Colonic mucosa (tissue), 4 donors: Measurements from ENCODE around the gene EVL. TPM values are rescaled to one million over a fixed set of nuclear protein-coding genes. Genes with fewer than 3 reads are reported as not detected.

Source experiments
- DNase-seq: peaks from one replicate; pipeline ENCODE4 v3.0.0-alpha.2; 2020
- H3K27ac ChIP-seq: fragments of 200-600 bp; one replicate; pipeline ENCODE4 v1.8.0; 2021
- H3K27me3 ChIP-seq: fragments of 200-600 bp; one replicate; pipeline ENCODE4 v1.8.0; 2021
- H3K36me3 ChIP-seq: fragments of 200-600 bp; one replicate; pipeline ENCODE4 v1.8.0; 2021
- H3K4me1 ChIP-seq: fragments of 200-600 bp; one replicate; pipeline ENCODE4 v1.8.0; 2021; ENCODE audit warnings: mild to moderate bottlenecking
- H3K4me3 ChIP-seq: fragments of 200-600 bp; one replicate; pipeline ENCODE4 v1.8.0; 2021
- H3K9ac ChIP-seq, 2 donors: one replicate each; pipeline ENCODE4 v1.7.0; 2013; ENCODE audit warnings: control low read depth in 2 of 2, low read depth in 2 of 2, low read length in 2 of 2
- H3K9me3 ChIP-seq: fragments of 200-600 bp; one replicate; pipeline ENCODE4 v1.8.0; 2021
- CTCF ChIP-seq: fragments of 200-600 bp; IDR thresholded peaks from one replicate; pipeline ENCODE4 v1.8.0; 2022; ENCODE audit warnings: antibody characterized with exemption, mild to moderate bottlenecking
- intact Hi-C: fragments of 100-400 bp; cut with DNase I; formaldehyde crosslinking; loops from one replicate; pipeline ENCODE4 v1.14.1; 2022
- total RNA-seq, 2 donors: library from RNA; stranded (reverse); fragmentation: NEBNext Ultra II Directional in 1 of 2; extraction: Animal tissue kit (Norgen Biotek cat#: 25700) in 1 of 2; gene quantifications; one replicate each; pipeline ENCODE4 v1.2.1, GENCODE V29; 2021
- donor health status: healthy.
- donor health status: DM: no; HTN: no; CAD: no.
- donor health status: DM: no; HTN: no; CAD: no.

The EVL gene
- total RNA-seq, 2 donors from 2014 or later: 13.7 to 15.4 TPM

- Histone ChIP-seq H3K27me3 (no peaks in the 10 kb centered on the region), H3K4me1 (no peaks in the 10 kb centered on the region), H3K9me3 (no peaks in the 10 kb centered on the region), H3K4me3 (no peak overlapping the region), H3K9ac (no peak overlapping the region), H3K27ac (no peak overlapping the region), H3K36me3 (no peaks in the 10 kb centered on the region)
- intact Hi-C loops: no loop called here
- TF ChIP-seq CTCF: no peak
- no peak for DNase-seq
These were observed 63.5 kb downstream of the EVL start for GRCh38 chr14:100128688-100129087.

GRCh38 chr14:100129161-100129589, 64.0 kb downstream of the EVL start:
- H3K27ac ChIP-seq: no peak overlapping the region
- intact Hi-C loops: no loop called here

GRCh38 chr14:100130521-100130920, 65.3 kb downstream of the EVL start:
- no peaks in the 10 kb centered on the region for H3K27me3 ChIP-seq
- intact Hi-C loops: no loop called here
- no peak for DNase-seq
- H3K36me3 ChIP-seq: no peaks in the 10 kb centered on the region
- H3K9me3 ChIP-seq: no peaks in the 10 kb centered on the region
- no peak for TF ChIP-seq CTCF
- peak overlapping the region in 1 of 2 donors; percentile 58 for H3K9ac ChIP-seq
- H3K27ac ChIP-seq: peak overlapping the region; percentile 14
- H3K4me3 ChIP-seq: no peak overlapping the region
- H3K4me1 ChIP-seq: peaks cover 3% of the 10 kb centered on the region

More at GRCh38 chr14:100129161-100129589, 64.0 kb downstream of the EVL start:
- no peak overlapping the region for H3K4me3 ChIP-seq
- H3K9ac ChIP-seq: no peak overlapping the region
- H3K4me1 ChIP-seq: no peaks in the 10 kb centered on the region
- no peak for DNase-seq
- TF ChIP-seq CTCF: no peak
- H3K27me3 ChIP-seq: no peaks in the 10 kb centered on the region
- H3K36me3 ChIP-seq: no peaks in the 10 kb centered on the region
- H3K9me3 ChIP-seq: no peaks in the 10 kb centered on the region

GRCh38 chr14:100131181-100131580, 66.0 kb downstream of the EVL start:
- Histone ChIP-seq H3K36me3 (no peaks in the 10 kb centered on the region), H3K9me3 (no peaks in the 10 kb centered on the region), H3K4me3 (no peak overlapping the region), H3K4me1 (peaks cover 3% of the 10 kb centered on the region), H3K9ac (peak overlapping the region in 1 of 2 donors; percentile 58), H3K27ac (peak overlapping the region; percentile 14), H3K27me3 (no peaks in the 10 kb centered on the region)
- peak; percentile 57 for DNase-seq
- intact Hi-C loops: no loop called here
- TF ChIP-seq CTCF: no peak

GRCh38 chr14:100132161-100132902, 67.1 kb downstream of the EVL start:
- DNase-seq: no peak
- no peaks in the 10 kb centered on the region for H3K9me3 ChIP-seq
- peaks cover 3% of the 10 kb centered on the region for H3K4me1 ChIP-seq
- no peak for TF ChIP-seq CTCF
- no peaks in the 10 kb centered on the region for H3K27me3 ChIP-seq
- H3K9ac ChIP-seq: no peak overlapping the region
- no peak overlapping the region for H3K4me3 ChIP-seq
- no peaks in the 10 kb centered on the region for H3K36me3 ChIP-seq
- H3K27ac ChIP-seq: no peak overlapping the region
- intact Hi-C loops: no loop called here
